Hair follicular keratinocyte (primary cell): ENCODE data around the gene SMAD6. TPM values are rescaled to one million over a fixed set of nuclear protein-coding genes. Genes with fewer than 3 reads are reported as not detected.

ENCODE experiments used
- total RNA-seq: library from RNA; depleted of rRNA; stranded (reverse); fragments of >200 nt; gene quantifications from 2 replicates; pipeline ENCODE4 v1.2.3, GENCODE V29; 2015

The SMAD6 gene
- 0.04 TPM in 1 of 2 replicates, not detected in the other for total RNA-seq

DNA sequence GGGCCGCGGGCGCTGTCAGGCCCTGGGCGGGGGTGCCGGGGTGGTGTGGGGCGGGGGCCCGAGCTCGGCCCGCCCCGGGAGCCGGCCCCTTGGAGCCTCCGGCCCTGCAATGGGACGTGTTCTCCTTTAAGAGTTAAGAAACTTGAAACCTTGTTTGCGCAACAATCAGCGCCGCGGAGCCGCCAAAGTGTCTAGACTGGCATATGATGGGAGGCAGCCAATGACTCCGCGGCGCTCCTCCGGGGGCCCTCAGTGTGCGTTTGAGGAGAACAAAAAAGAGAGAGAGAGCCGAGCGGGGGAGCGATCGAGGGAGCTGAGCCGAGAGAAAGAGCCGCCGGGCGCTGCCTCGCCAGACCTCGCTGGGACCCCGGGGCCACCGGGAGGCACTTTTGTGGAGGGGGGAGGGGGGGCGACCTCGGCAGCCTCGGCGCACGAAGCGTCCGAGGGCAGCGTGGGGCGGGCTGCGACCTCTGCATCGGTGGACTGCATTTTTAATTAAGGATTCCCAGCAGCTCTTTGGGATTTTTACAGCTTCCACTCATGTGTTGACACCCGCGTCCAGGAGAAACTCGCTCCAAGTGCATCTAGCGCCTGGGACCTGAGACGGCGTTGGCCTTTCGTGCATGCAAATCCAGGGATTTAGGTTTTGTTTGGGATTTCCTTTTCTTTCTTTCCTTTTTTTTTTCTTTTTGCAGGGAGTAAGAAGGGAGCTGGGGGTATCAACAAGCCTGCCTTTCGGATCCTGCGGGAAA lies at the start of gene SMAD6:
SMAD6 (plus strand) TSS at position 202 of the 752 bp plus-strand sequence. CDS start 1,023 bp downstream, outside the sequence.

Other genes with a start within 250 kb of the SMAD6 start
- 14.8 and 23.0 TPM in 2 replicates for gene SNAPC5, start 204.5 kb upstream of the SMAD6 start, total RNA-seq
- 5,458 and 7,422 TPM in 2 replicates for gene RPL4, start 197.4 kb upstream of the SMAD6 start, total RNA-seq
- 10.3 and 27.0 TPM in 2 replicates for gene ZWILCH, start 196.9 kb upstream of the SMAD6 start, total RNA-seq
- not detected in 2 replicates for gene LCTL, start 136.2 kb upstream of the SMAD6 start, total RNA-seq